Medulla oblongata (tissue), 1 donor: ENCODE data around the gene CTSC.
"Not testable (repeated sequence)": the region's sequence is repeated elsewhere in the genome, so short reads cannot be mapped to it uniquely, and the experiment has no call there.

Source experiments
- DNase-seq: peaks from one replicate; pipeline ENCODE4 v3.0.0-alpha.2; 2015; ENCODE audit errors: extremely low spot score

Gene CTSC

GRCh38 chr11:88352139-88352538 is 14.6 kb upstream of the CTSC start:
- no peak for DNase-seq

GRCh38 chr11:88348870-88349269 is 11.3 kb upstream of the CTSC start:
- no peak for DNase-seq

DNA sequence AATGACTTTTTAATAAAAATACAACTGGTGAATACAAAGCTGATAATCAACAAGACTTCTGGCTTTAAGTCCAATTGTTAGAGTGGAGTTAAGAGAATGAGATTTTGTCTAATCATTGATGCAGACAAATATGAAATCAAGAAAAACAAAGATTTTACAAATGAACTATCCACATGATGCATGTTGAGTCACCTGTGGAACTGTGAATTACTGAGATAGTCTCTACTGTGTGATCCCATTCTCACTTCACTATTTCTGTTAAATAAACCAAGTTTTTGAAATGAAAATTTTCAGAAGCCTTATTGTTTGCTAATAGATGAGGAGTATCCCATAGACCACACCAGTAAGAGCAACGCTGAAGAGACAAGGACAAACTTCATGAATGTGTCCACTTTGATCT is 8.4 kb upstream of the CTSC start:
- no peak for DNase-seq

DNA sequence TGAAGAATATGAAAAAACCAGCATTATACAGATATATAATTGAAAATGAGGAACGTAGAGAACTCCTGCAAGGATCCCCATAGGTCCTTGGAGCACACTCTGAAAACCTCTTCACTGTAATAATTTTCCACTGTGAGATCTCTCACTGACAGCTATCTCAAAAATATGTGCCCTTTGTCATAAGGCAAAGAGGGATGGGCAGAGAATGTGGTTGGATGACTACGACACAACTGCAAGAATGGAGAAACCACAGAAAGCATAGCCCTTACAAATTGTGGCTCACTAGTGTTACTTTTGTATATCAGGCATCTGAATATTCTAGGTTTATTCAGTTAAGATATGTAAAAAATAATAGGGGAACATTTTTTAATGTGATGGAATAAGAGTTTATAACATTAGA is 7.9 kb upstream of the CTSC start:
- DNase-seq, result no peak

DNA sequence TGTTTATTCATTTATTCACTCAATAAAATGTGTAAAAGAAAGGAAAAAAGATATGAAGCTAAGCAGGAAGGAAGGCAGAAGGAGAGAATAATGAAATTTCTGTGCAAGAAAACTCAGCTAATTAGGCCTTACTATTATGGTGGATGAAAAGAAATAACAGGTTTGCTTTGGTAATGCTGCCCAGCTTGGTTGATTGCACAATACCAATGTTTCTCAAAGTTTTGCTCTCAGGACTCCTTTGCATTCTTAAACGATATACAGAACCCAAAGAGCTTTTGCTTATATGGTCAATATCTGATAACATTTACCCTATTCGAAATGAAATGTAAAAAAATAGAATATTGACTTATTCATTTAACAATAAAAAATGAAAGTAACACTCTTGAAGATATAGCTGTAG is 7.3 kb upstream of the CTSC start:
- no peak for DNase-seq

DNA sequence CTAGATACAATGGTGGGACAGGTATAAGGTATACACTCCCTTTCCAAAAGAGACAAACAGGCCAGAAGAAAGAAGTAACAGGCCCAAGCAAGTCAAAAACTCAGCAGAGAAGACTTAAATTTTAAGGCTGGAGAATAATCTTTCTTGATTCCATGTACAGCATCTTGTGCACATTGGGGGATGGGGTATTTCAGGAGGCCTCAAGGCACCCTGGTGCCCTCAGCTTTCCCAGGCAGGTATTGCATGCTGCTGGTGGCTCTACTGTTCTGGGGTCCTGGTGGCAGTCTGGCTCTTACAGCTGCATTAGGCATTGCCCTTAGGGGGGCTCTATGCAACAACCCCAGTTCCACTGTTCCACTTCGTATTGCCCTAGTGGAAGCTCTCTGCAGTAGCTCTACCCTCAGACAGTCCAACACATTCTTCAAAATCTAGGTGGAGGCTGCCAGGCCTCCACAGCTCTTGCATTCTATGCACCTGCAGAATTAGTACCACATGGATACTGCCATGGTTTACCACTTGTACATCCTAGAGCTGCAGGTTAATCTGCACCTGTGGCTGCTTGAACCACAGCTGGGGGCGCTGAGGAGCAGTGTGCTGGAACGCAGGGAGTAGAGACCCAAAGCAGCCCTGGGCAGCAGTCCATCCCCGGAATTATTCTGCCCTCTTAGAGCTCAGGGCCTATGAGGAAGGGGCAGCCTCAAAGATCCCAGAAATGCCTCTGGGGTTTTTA is 4.2 kb upstream of the CTSC start:
- DNase-seq, result no peak

- no peak for DNase-seq
Measured at GRCh38 chr11:88340366-88340935, 2.9 kb upstream of the CTSC start.

DNA sequence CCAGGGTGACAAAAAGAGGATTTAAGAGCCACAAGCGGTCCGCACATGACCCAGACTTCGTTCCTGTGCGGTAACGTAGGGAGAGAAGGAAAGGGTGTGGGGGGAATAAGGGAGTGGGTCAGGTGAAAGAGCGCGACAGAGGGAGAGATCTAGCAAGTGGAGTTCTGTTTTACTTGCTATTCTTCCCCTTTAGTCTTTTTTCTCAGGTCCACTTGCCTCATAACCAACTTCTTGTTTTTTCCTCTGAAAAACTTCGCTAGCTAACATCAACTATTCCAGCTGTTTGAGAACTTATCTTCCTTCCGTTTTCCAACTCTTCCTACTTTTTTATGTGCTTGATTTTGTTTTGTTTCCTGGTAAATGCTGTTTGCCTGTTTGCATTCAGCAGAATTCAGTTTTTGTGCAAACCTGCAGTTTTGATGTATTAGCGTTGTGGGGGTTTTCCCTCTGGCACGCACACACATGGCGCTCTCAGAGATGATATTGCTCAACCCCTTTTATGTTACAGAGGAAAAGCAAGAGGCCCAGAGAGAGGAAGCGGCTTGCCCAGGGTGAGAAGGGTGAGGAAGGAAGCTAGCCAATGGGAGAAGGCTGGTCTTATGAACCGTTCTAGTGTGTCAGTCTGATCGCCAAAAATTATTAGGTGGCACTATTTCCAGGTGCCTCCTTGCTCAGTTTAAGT is 592 bp upstream of the CTSC start:
- DNase-seq, result peak; percentile 69

- no peak for DNase-seq
Measured at GRCh38 chr11:88335284-88335683, 2.3 kb downstream of the CTSC start.

DNA sequence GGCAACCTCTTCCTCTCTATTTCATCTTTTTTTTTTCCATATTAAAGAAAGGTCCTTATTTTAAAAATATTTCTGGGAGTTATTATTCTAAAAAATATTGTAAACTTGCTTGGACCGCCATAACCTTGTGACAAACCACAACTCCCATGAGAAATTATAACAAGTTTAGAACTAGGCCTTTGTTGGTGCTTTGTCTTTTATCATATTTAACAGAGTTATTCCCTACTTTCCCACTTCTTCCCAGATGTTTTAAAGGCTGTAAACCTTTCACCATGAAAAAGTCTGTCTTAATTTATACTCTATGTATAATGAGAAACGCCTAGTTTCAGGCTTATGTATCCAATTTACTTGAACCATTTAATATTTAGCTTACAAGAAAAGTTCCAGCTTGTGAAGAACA is 3.7 kb downstream of the CTSC start:
- DNase-seq, result no peak

- DNase-seq, result no peak
Measured at GRCh38 chr11:88332851-88333250, 4.7 kb downstream of the CTSC start.

DNA sequence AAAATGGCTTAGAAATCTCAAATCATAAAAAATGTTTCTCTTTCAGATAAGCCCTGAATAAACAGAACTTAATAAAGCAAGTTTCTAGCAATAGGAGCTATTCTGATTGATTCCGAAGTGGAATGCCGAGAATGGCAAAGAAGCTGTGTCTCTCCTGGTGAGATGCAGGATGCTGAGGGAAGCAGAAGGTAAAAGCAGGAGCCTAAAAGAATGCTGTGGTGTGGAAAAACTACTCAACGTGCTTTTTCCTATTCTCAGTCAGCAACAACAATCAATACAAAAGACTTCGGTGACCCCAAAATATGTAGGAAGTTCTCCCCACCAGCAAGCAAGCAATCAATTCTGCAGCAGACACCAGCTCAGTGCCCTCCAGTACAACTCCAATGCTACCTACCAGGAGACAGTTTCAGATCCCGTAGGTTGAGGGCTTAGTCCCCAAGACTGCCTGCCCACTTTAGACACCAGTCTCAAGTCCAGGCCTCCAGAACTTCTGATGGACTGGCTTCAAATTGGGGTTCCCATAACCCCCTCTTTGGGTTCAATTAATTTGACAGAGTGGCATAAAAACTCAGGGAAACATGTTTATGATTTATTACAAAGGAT is 6.6 kb downstream of the CTSC start:
- DNase-seq, result no peak

DNA sequence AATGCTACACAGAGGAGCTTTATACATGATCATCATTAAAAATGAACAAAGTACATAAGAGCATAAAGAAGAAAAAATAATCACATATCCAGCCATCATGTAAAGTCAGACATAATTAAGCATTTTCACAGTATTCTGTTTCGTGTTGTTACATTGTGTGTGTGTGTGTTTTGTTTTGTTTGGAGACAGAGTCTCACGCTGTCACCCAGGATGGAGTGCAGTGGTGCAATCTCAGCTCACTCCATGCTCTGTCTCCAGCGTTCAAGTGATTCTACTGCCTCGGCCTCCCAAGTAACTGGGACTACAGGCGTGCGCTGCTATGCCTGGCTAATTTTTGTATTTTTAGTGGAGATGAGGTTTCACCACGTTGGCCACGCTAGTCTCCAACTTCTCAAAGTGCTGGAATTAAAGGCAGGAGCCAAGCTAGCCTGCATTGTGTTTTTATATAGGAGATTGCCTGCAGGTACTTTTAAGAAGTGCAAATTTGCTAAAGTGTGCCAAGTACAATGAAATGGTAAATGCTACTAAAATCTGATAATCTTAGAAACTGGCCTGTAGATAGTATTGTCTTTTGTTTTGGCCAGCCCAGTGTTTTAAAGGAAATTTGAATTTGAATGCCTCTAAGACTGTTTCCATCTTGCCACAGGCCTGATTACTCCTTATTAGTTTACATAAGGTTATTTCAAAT is 7.8 kb downstream of the CTSC start:
- DNase-seq, result no peak

- DNase-seq, result no peak
Measured at GRCh38 chr11:88327462-88328143, 9.9 kb downstream of the CTSC start.

DNA sequence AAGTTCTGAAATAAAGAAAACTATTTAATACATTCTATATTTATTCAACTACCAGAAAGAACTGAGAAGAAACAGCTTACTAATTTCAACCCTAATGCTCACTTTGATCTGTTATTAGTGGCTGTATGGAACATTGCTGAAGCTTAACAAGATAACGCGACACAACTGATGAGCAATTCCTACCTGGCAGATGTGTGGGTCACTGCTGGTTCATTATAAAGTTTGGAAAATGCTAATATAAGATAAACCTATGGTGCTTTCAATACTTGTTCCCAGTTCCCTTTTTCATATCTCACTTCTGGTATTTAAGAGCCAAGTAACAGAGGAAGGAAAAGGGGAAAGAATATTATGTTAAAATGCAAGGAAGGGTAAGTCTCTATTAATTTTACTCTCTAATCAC is 10.5 kb downstream of the CTSC start:
- DNase-seq, result no peak

DNA sequence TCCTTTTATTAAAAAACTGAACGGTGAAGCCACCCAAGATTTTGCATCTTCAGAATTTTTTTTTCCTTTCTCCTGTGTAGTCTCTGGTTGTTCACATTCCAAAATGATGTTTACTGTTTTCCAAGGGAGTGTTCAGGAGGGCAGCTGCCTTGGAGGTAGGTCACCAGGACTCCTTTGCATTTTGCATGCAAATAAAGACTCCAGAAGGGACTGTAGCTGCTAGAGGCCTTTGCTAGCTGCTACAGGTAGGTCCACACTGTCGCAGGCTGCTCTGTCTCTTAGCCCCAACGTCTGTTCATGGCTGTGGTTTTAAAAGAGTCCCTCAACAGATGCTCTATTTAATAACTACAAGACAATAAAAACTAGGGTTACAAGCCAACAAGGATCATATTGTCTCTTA is 11.4 kb downstream of the CTSC start:
- no peak for DNase-seq

- no peak for DNase-seq
Measured at GRCh38 chr11:88324562-88325345, 12.8 kb downstream of the CTSC start.

DNA sequence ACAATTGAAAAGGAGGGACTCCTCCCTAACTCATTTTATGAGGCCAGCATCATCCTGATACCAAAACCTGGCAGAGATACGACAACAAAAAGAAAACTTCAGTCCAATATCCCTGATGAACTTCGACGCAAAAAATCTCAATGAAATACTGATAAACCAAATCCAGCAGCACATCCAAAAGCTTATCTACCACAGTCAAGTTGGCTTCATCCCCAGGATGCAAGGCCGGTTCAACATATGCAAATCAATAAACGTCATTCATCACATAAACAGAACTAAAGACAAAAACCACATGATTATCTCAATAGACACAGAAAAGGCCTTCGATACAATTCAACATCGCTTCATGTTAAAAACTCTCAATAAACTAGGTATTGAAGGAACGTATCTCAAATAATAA is 14.7 kb downstream of the CTSC start:
- not testable (repeated sequence) for DNase-seq

DNA sequence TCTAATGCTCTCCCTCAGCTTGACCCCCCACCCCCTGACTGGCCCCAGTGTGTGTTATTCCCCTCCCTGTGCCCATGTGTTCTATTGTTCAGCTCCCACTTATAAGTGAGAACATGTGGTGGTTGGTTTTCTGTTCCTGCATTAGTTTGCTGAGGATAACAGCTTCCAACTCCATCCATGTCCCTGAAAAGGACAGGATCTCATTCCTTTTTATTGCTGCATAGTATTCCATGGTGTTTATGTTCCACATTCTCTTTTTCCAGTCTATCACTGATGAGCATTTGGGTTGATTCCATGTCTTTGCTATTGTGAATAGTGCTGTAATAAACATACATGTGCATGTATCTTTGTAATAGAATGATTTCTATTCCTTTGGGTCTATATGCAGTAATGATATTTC is 16.1 kb downstream of the CTSC start:
- DNase-seq, result not testable (repeated sequence)

GRCh38 chr11:88320149-88320559 is 17.4 kb downstream of the CTSC start:
- DNase-seq, result no peak

DNA sequence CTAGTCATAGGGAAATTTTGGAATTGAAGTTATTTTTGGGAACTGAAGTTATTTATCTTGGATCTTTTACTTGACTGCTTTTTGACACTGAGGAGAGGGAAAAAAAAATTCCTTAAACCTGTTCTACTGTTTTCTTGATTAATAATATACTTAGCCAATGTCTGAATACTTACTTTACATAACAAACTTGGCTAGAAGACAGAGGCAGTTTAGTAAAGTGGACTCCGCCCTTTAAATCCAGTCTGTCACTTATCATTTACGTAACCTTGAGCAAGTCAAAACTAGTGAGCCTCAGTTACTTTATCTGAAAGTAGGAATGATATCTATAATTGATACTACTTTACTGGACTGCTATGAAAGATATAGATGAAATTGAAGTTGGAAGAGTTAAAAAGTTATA is 19.5 kb downstream of the CTSC start:
- DNase-seq, result no peak
